HepG2 (cell line): ENCODE results near the gene DSPP. TPM values are rescaled to one million over a fixed set of nuclear protein-coding genes. Genes with fewer than 3 reads are reported as not detected.

Experiments
- ATAC-seq: fragments of 200-7000 bp; cut with Tn5 transposase; 3 replicates; pipeline ENCODE4 v1.9.1; 2020; ENCODE audit warnings: mild to moderate bottlenecking, moderate library complexity
- BruUV-seq: library from RNA; stranded (reverse); fragments of 400-500 nt; replicated peaks from 2 replicates; lab custom pipeline; 2021; lab: Mats Ljungman, UMichigan
- CTCF ChIA-PET: fragments of 300-600 bp; formaldehyde crosslinking; extraction: SDS; loops from one replicate; lab custom pipeline; 2021; ENCODE audit warnings: low total read pairs, inconsistent platforms, low intra/inter-chr PET ratio; lab: Yijun Ruan, JAX
- POLR2A ChIA-PET: fragments of 350-600 bp; sonication (Branson Sonifier 250); formaldehyde crosslinking; loops from one replicate; lab custom pipeline; 2020; ENCODE audit warnings: antibody characterized with exemption, inconsistent platforms; lab: Yijun Ruan, JAX
- DNase-seq: peaks from one replicate; pipeline ENCODE4 v3.0.0-alpha.2; 2015; ENCODE audit warnings: low spot score
- FAIRE-seq: peaks from 3 replicates; lab custom pipeline; 2011; peaks lifted over from hg19 to GRCh38; lab: Jason Lieb, UNC
- H2AFZ ChIP-seq: one replicate; pipeline ENCODE4 v1.6.1; 2011; ENCODE audit warnings: low read length, inconsistent platforms
- H3K27ac ChIP-seq: fragments of 300-600 bp; 3 replicates; pipeline ENCODE4 v1.8.0; 2011; ENCODE audit warnings: mixed run types, mild to moderate bottlenecking, mixed read lengths, low read length, inconsistent platforms; ENCODE audit not compliant: insufficient read depth; ENCODE audit errors: extremely low read length
- H3K27me3 ChIP-seq, 2 experiments: fragments of 200-600 bp in 1 of 2; 2 replicates in 1 of 2; 3 replicates in 1 of 2; pipeline versions ENCODE4 v1.6.0 to v1.8.0; 2011; ENCODE audit warnings: low read length in 2 of 2, mild to moderate bottlenecking in 2 of 2, moderate library complexity in 2 of 2, inconsistent platforms in 1 of 2; ENCODE audit not compliant: insufficient read depth in 2 of 2, control insufficient read depth in 1 of 2
- H3K36me3 ChIP-seq, 2 experiments: fragments of 200-600 bp in 1 of 2; replicated peaks in 1 of 2; 2 replicates in 1 of 2; 3 replicates in 1 of 2; pipeline versions ENCODE4 v1.5.1 to v1.8.0; 2011; ENCODE audit warnings: low read length in 2 of 2, inconsistent platforms in 1 of 2; ENCODE audit not compliant: insufficient read depth in 2 of 2, control insufficient read depth in 1 of 2
- H3K4me1 ChIP-seq: 2 replicates; pipeline ENCODE4 v1.5.1; 2012; ENCODE audit warnings: low read length, inconsistent platforms; ENCODE audit not compliant: insufficient read depth
- H3K4me2 ChIP-seq: 2 replicates; pipeline ENCODE4 v1.6.0; 2011; ENCODE audit warnings: low read depth, low read length, inconsistent platforms
- H3K4me3 ChIP-seq, 3 experiments: fragments of 200-600 bp in 1 of 3; sonication (generic), shearing (Covaris generic) in 1 of 3; replicated peaks in 1 of 3; 2 replicates each; pipeline ENCODE4 v1.5.1; 2011 to 2016; ENCODE audit warnings: low read length in 3 of 3, inconsistent platforms in 2 of 3, low read depth in 2 of 3, mild to moderate bottlenecking in 2 of 3, control low read depth in 1 of 3, mixed read lengths in 1 of 3; ENCODE audit not compliant: insufficient read depth in 1 of 3
- H3K79me2 ChIP-seq: one replicate; pipeline ENCODE4 v1.6.1; 2011; ENCODE audit warnings: low read length, inconsistent platforms; ENCODE audit not compliant: insufficient read depth
- H3K9ac ChIP-seq: 2 replicates; pipeline ENCODE4 v1.6.0; 2011; ENCODE audit warnings: mild to moderate bottlenecking, low read depth, low read length, inconsistent platforms; ENCODE audit not compliant: insufficient read depth
- H3K9me3 ChIP-seq: 2 replicates; pipeline ENCODE4 v1.5.1; 2012; ENCODE audit warnings: mild to moderate bottlenecking, low read length
- H4K20me1 ChIP-seq: 2 replicates; pipeline ENCODE4 v1.6.0; 2011; ENCODE audit warnings: inconsistent platforms, mild to moderate bottlenecking, low read length, moderate library complexity; ENCODE audit not compliant: insufficient read depth
- CENPX ChIP-seq: sonication (generic); formaldehyde crosslinking; IDR thresholded peaks from 2 replicates; pipeline ENCODE4 v1.9.0; 2021; ENCODE audit warnings: mild to moderate bottlenecking, missing genetic modification reagents, moderate library complexity
- FOXA1 ChIP-seq, 2 experiments: fragments of 450-650 bp in 1 of 2; sonication (generic) in 1 of 2; formaldehyde crosslinking in 1 of 2; IDR thresholded peaks; 2 replicates each; pipeline versions ENCODE4 v1.4.0 to v1.6.1; 2016 to 2020; ENCODE audit warnings: missing genetic modification reagents in 1 of 2
- FOXA3 ChIP-seq: IDR thresholded peaks from 2 replicates; pipeline ENCODE4 v1.6.1; 2016; ENCODE audit warnings: missing genetic modification reagents, missing compliant biosample characterization
- HIVEP1 ChIP-seq: sonication (generic); formaldehyde crosslinking; IDR thresholded peaks from 2 replicates; pipeline ENCODE4 v1.4.0; 2020; ENCODE audit warnings: mild to moderate bottlenecking, missing genetic modification reagents
- MIXL1 ChIP-seq: IDR thresholded peaks from 2 replicates; pipeline ENCODE4 v1.6.1; 2016
- NFIC ChIP-seq: IDR thresholded peaks from 2 replicates; pipeline ENCODE4 v1.6.1; 2012; ENCODE audit warnings: mild to moderate bottlenecking, low read length, inconsistent platforms
- PAF1 ChIP-seq: IDR thresholded peaks from 2 replicates; pipeline ENCODE4 v1.6.1; 2016; ENCODE audit warnings: missing genetic modification reagents, missing compliant biosample characterization
- RFX3 ChIP-seq: IDR thresholded peaks from 2 replicates; pipeline ENCODE4 v1.6.1; 2016; ENCODE audit warnings: missing biosample characterization, missing genetic modification reagents
- ZNF180 ChIP-seq: sonication (generic); formaldehyde crosslinking; IDR thresholded peaks from 2 replicates; pipeline ENCODE4 v1.4.0; 2020; ENCODE audit warnings: low read depth, missing genetic modification reagents, borderline replicate concordance
- ZNF264 ChIP-seq: sonication (generic); formaldehyde crosslinking; IDR thresholded peaks from 2 replicates; pipeline ENCODE4 v1.4.0; 2020; ENCODE audit warnings: missing genetic modification reagents
- ZNF557 ChIP-seq: sonication (generic); formaldehyde crosslinking; IDR thresholded peaks from 2 replicates; pipeline ENCODE4 v1.4.0; 2020; ENCODE audit warnings: missing genetic modification reagents
- WGBS: methylation state at CpG from one replicate; pipeline ENCODE4 v1.1.6; 2017; ENCODE audit warnings: low lambda C conversion rate; 5-methylcytosine and 5-hydroxymethylcytosine counted together
- in situ Hi-C: cut with HindIII; loops from 2 replicates; pipeline ENCODE4 v1.10.0; 2017; ENCODE audit warnings: low pct_unique_long_range_greater_than_20kb; ENCODE audit not compliant: extremely low pct_ligation_motif_present
- intact Hi-C: fragments of 100-400 bp; cut with micrococcal nuclease; formaldehyde crosslinking; loops from one replicate; pipeline ENCODE4 v1.10.0; 2022; ENCODE audit not compliant: unreplicated experiment
- polyA plus RNA-seq, 8 experiments: library from polyadenylated mRNA; depleted of rRNA in 3 of 8; stranded (reverse) in 7 of 8; unstranded in 1 of 8; fragments of >200 nt; fragmentation: Illumina TruSeq in 4 of 8; extraction: Trizol in 4 of 8; gene quantifications; 2 replicates each; pipeline versions ENCODE4 v1.2.1 to v1.2.3, GENCODE V29; 2011 to 2016; ENCODE audit warnings: low read depth in 4 of 8, missing spikeins in 1 of 8, mixed read lengths in 1 of 8; ENCODE audit not compliant: insufficient read depth in 1 of 8
- total RNA-seq, 5 experiments: library from RNA; depleted of rRNA; stranded (reverse); fragments of >200 nt; fragmentation: Illumina TruSeq; extraction: Trizol; gene quantifications; 2 replicates each; pipeline ENCODE4 v1.2.3, GENCODE V29; 2016; ENCODE audit warnings: low read depth in 1 of 5

The DSPP gene
- total and polyA plus RNA-seq, 2 of the 13 experiments (the other 11 are each of a cell fraction or from before 2014, with no cell fraction given) = not detected

DNA sequence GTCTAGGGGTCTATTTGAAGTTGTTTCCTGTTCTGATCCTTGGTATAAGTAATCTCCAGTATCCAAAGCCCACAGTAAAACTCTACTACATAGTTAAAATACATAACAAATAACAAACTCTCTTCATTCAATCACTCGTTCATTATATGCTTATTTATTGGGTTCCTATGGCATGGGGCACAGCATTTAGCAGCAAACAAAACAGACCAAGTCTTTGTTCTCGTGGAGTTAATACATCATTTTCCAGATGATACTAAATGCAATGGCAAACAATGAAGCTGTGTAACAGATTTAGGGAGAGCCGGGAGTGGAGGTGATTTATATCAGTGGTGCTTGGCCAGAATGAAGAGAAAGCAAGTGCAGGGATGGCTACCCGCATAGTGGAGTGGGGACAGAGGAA is 42.6 kb upstream of the DSPP start (continued):
- TF ChIP-seq PAF1 (CRISPR knock-in tag) = no peak
- no peak for TF ChIP-seq CENPX (CRISPR knock-in tag)
- no peak for TF ChIP-seq ZNF557

DNA sequence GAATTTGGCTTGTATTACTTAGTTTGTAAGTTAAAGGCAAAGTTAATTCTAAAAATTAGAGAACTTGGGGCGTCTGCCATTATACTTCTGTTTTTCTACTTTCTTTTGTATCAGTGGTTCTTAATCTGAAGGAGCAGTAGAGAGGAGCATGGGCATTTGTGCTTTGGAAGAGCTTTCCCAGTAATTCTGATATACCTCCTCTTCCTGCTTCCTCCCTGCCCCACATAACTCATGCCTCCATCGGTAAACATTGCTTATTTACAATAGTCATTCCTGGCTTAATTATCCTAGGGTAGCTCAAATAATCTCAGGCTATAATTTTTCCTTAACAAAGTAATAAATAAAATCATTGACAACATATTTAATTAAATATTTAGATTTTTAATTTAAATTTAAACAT is 42.1 kb upstream of the DSPP start:
- WGBS = 4% methylated on average over 2 of the region's 2 CpGs
- Histone ChIP-seq H3K9me3 (no peaks in the 10 kb centered on the region), H3K27me3 (no peaks in the 10 kb centered on the region; a peak in 1 of 5 replicates), H3K4me2 (no peak overlapping the region), H2AFZ (no peak overlapping the region), H3K4me1 (no peaks in the 10 kb centered on the region), H4K20me1 (no peaks in the 10 kb centered on the region), H3K4me3 (no peak overlapping the region), H3K36me3 (no peaks in the 10 kb centered on the region), H3K79me2 (no peaks in the 10 kb centered on the region), H3K9ac (no peak overlapping the region), H3K27ac (no peak overlapping the region)
- no peak for FAIRE-seq
- TF ChIP-seq RFX3 (CRISPR knock-in tag) (no peak), NFIC (no peak), FOXA3 (CRISPR knock-in tag) (peak; percentile 48; the same call in 1 of the 2 replicates), FOXA1 (IDR thresholded peaks at IDR 0.05) (no peak), FOXA1 (CRISPR knock-in tag; IDR thresholded peaks at IDR 0.05) (0 out of 2 replicates have a peak, but pooled peaks have one; percentile 11), HIVEP1 (CRISPR knock-in tag) (no peak), MIXL1 (CRISPR knock-in tag) (0 out of 2 replicates have a peak, but pooled peaks have one; percentile 39)
- intact Hi-C loops (no loop called here), in situ Hi-C loops (no loop called here)
- POLR2A ChIA-PET = no interaction called here
- no peak for DNase-seq
- BruUV-seq = no TSS peak
- ATAC-seq = no peak
- CTCF ChIA-PET = no interaction called here

DNA sequence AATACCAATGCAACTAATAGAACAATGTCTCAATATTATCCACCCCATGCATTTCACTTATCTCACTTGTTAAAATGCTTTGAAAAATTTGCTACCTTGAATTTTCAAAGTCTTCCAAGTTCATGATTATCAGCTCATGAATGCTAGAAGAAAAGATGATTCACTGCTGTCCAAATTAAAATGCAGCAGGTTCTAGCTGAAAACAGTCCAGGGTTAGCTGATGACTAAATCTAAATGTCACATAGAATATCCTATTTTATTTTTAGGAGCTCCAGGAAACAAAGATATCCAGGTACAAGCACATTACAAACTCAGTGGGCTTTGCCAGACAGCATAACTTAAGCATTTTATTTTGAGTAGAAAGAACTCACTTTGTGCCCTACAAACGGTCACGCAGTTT is 41.1 kb upstream of the DSPP start:
- CTCF ChIA-PET = no interaction called here
- Histone ChIP-seq H3K9ac (no peak overlapping the region), H4K20me1 (no peaks in the 10 kb centered on the region), H3K27me3 (peaks cover 0 to 3% of the 10 kb centered on the region in 2 experiments; a peak in 1 of 5 replicates), H3K4me3 (no peak overlapping the region), H3K79me2 (no peaks in the 10 kb centered on the region), H3K4me2 (no peak overlapping the region), H3K9me3 (no peaks in the 10 kb centered on the region), H3K4me1 (no peaks in the 10 kb centered on the region), H3K36me3 (no peaks in the 10 kb centered on the region), H2AFZ (no peak overlapping the region), H3K27ac (no peak overlapping the region)
- TF ChIP-seq ZNF180 (CRISPR knock-in tag) (no peak), ZNF264 (CRISPR knock-in tag) (no peak)
- intact Hi-C loops = no loop called here
- POLR2A ChIA-PET = no interaction called here
- ATAC-seq = no peak
- no peak for DNase-seq
- BruUV-seq = no TSS peak
- WGBS = 12% methylated on average over 2 of the region's 2 CpGs
- in situ Hi-C loops = no loop called here
- FAIRE-seq = no peak
